Left ventricle myocardium inferior (tissue), 1 donor: ENCODE results near the gene TMCC2. TPM values are rescaled to one million over a fixed set of nuclear protein-coding genes. Genes with fewer than 3 reads are reported as not detected.
A peak's percentile ranks its signal among the peaks of the same experiment; 100 is the strongest.
"Not testable (repeated sequence)": the region's sequence is repeated elsewhere in the genome, so short reads cannot be mapped to it uniquely, and the experiment has no call there.

Experiments
- DNase-seq: peaks from one replicate; pipeline ENCODE4 v3.0.0-alpha.2; 2020
- H3K27ac ChIP-seq: fragments of 200-600 bp; replicated peaks from 2 replicates; pipeline ENCODE4 v1.8.0; 2021
- H3K27me3 ChIP-seq: fragments of 200-600 bp; 2 replicates; pipeline ENCODE4 v1.8.0; 2021; ENCODE audit warnings: low read depth
- H3K36me3 ChIP-seq: fragments of 200-600 bp; 2 replicates; pipeline ENCODE4 v1.8.0; 2021
- H3K4me1 ChIP-seq: fragments of 200-600 bp; 2 replicates; pipeline ENCODE4 v1.8.0; 2021
- H3K4me3 ChIP-seq: fragments of 200-600 bp; 2 replicates; pipeline ENCODE4 v1.8.0; 2021; ENCODE audit warnings: mild to moderate bottlenecking, moderate library complexity
- H3K9me3 ChIP-seq: fragments of 200-600 bp; replicated peaks from 2 replicates; pipeline ENCODE4 v1.8.0; 2021
- intact Hi-C: fragments of 100-400 bp; cut with micrococcal nuclease; formaldehyde crosslinking; loops from one replicate; pipeline ENCODE4 v1.11.0; 2022
- total RNA-seq: library from RNA; stranded (reverse); fragmentation: NEBNext Ultra II Directional; extraction: Animal tissue kit (Norgen Biotek cat#: 25700); gene quantifications from one replicate; pipeline ENCODE4 v1.2.1, GENCODE V29; 2021
- TF ChIP-seq, protein P1 (sequence below): fragments of 200-600 bp; IDR thresholded peaks from 2 replicates; pipeline ENCODE4 v1.8.0; 2021; ENCODE audit warnings: antibody characterized with exemption, mild to moderate bottlenecking, borderline replicate concordance
- donor health status: DM: no; HTN: yes; CAD: no; lungs with severe emphysema.

The TMCC2 gene
- total RNA-seq, 1 donor from 2014 or later = 2.5 TPM

DNA sequence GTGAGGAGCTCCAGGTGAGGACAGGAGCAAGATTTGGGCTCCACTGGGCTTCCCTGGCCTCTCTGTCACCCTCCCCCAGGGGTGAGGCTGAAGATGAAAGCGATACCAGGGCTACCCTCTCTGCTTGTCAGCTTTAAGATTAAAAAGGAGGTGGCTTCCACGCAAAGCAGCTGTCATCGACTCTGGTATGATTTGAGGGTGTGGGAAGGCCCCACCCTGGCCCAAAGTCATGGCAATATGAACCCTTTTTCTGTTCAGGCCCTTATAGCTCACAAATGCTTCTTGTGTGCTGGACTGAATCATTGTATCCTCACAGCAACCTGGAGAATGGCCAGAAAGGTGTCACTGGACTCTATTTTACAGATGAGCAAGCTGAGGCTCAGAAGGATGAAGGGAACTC is 52.2 kb downstream of the TMCC2 start:
- DNase-seq = no peak
- Histone ChIP-seq H3K4me1 (peaks cover 10% of the 10 kb centered on the region), H3K27ac (no peak overlapping the region), H3K36me3 (no peaks in the 10 kb centered on the region), H3K27me3 (no peaks in the 10 kb centered on the region), H3K4me3 (no peak overlapping the region), H3K9me3 (no peaks in the 10 kb centered on the region)
- intact Hi-C loops = no loop called here
- TF ChIP-seq, protein P1, sequence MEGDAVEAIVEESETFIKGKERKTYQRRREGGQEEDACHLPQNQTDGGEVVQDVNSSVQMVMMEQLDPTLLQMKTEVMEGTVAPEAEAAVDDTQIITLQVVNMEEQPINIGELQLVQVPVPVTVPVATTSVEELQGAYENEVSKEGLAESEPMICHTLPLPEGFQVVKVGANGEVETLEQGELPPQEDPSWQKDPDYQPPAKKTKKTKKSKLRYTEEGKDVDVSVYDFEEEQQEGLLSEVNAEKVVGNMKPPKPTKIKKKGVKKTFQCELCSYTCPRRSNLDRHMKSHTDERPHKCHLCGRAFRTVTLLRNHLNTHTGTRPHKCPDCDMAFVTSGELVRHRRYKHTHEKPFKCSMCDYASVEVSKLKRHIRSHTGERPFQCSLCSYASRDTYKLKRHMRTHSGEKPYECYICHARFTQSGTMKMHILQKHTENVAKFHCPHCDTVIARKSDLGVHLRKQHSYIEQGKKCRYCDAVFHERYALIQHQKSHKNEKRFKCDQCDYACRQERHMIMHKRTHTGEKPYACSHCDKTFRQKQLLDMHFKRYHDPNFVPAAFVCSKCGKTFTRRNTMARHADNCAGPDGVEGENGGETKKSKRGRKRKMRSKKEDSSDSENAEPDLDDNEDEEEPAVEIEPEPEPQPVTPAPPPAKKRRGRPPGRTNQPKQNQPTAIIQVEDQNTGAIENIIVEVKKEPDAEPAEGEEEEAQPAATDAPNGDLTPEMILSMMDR = no peak

DNA sequence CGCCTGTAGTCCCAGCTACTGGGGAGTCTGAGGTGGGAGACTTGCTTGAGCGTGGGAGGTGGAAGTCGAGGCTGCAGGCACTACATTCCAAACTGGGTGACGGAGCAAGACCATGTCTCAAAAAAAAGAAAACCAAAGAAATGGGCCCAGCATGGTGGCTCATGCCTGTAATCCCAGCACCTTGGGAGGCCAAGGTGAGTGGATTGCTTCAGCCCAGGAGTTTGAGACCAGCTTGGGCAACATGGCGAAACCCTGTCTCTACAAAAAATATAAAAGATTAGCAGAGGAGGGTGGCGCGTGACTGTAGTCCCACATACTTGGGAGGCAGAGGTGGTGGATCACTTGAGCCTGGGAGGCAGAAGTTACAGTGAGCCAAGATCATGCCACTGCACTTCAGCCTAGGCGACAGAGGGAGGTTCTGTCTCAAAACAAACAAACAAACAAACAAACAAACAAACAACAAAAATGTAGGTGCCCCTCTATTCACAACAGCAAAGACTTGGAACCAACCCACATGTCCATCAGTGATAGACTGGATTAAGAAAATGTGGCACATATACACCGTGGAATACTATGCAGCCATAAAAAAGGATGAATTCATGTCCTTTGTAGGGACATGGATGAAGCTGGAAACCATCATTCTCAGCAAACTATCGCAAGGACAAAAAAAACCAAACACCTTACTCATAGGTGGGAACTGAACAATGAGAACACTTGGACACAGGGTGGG is 53.1 kb downstream of the TMCC2 start:
- H3K36me3 ChIP-seq, H3K9me3 ChIP-seq, DNase-seq, H3K4me3 ChIP-seq, H3K27me3 ChIP-seq, intact Hi-C loops, H3K27ac ChIP-seq: not testable (repeated sequence)
- H3K4me1 ChIP-seq = peaks cover 17% of the 10 kb centered on the region

- H3K27ac ChIP-seq = no peak overlapping the region
- H3K4me3 ChIP-seq = no peak overlapping the region
- H3K4me1 ChIP-seq = peaks cover 27% of the 10 kb centered on the region
- intact Hi-C loops = no loop called here
- DNase-seq = no peak
- no peaks in the 10 kb centered on the region for H3K9me3 ChIP-seq
- no peaks in the 10 kb centered on the region for H3K36me3 ChIP-seq
- H3K27me3 ChIP-seq = no peaks in the 10 kb centered on the region
- TF ChIP-seq, protein P1 = no peak
These were observed 55.8 kb downstream of the TMCC2 start for GRCh38 chr1:205283270-205284147.

DNA sequence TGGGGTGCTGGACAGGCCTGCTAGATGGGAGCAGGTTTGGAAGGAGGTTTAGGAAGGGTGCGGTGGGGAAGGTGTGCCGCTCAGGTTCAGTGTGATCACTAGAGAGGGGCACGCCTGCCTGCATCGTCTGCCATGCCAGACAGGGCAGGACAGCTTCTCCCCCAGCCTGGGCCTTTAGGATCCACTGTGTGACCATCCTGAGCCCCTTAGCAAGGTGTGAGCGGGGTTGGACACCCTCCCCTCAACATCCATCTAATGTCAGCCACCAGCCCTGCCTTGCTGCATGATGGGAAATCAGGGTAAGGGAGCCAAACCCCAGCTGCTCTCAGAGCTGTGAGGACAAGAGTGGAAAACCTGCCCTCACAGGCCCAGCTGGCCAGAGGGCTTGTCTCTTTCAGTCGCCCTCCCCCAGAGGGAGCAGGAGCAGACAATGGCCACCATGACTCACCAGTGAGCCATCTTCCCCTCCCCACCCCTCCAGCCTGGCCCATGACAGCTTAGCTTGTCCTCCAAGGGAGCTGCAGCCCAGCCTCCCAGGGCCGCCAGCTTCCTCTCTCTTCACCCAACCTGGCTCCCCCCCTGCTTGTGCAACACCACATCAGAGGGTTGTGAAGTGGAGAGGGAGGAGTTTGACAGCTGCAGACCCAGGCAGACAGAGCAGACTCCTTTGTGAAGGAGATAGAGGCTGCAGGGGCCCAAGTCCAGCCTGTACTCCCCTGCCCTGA is 56.8 kb downstream of the TMCC2 start:
- Histone ChIP-seq H3K27ac (peak overlapping the region; percentile 48), H3K9me3 (no peaks in the 10 kb centered on the region), H3K36me3 (no peaks in the 10 kb centered on the region), H3K27me3 (no peaks in the 10 kb centered on the region), H3K4me3 (no peak overlapping the region), H3K4me1 (peaks cover 27% of the 10 kb centered on the region)
- TF ChIP-seq, protein P1 = no peak
- DNase-seq = peak; percentile 79
- intact Hi-C loops = no loop called here

DNA sequence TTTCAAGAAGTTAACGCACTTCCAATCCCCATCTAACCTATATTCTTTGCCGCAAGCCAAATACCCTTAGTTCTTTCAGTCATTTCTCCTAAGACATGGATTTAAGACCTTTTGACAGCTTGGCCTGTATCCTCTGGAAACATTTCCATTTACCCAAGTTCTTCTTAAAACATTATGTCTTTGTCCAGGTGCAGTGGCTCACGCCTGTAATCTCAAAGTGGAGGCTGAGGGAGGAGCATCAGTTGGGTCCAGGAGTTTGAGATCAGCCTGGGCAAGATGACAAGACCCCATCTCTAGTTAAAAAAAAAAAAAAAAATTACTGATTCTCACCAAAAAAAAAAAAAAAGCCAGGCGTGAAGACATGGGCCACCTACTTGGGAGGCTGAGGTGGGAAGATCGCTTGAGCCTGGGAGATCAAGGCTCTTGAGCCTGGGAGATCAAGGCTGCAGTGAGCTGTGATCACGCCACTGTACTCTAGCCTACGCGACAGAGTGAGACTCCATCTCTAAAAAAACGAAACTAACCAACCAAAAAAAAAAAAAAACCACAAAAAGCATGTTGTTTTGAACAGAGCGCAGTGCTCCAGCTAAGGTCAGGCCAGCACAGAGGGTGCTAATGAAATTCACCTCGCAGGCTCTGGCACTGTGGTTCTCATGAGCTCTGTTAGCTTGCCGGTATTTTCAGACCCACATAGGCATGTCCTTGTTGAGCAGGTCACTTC is 57.8 kb downstream of the TMCC2 start:
- no peak for DNase-seq
- TF ChIP-seq, protein P1 = no peak
- Histone ChIP-seq H3K27ac (peak overlapping the region; percentile 48), H3K27me3 (no peaks in the 10 kb centered on the region), H3K36me3 (no peaks in the 10 kb centered on the region), H3K4me3 (no peak overlapping the region), H3K9me3 (no peaks in the 10 kb centered on the region), H3K4me1 (peaks cover 27% of the 10 kb centered on the region)
- intact Hi-C loops = no loop called here
